GM12878 (cell line): ENCODE results near the gene ERCC2. TPM values are rescaled to one million over a fixed set of nuclear protein-coding genes. Genes with fewer than 3 reads are reported as not detected.

Experiments
- ATAC-seq: fragments of 200-7000 bp; cut with Tn5 transposase; 3 replicates; pipeline ENCODE4 v1.9.1; 2020; ENCODE audit warnings: mild to moderate bottlenecking, moderate library complexity
- BruUV-seq: library from RNA; stranded (reverse); fragments of 400-500 nt; replicated peaks from 2 replicates; lab custom pipeline; 2021; lab: Mats Ljungman, UMichigan
- CTCF ChIA-PET: fragments of 300-600 bp; sonication (Branson Sonifier 250); formaldehyde crosslinking; extraction: SDS; loops from one replicate; lab custom pipeline; 2021; ENCODE audit warnings: inconsistent platforms; lab: Yijun Ruan, JAX
- POLR2A ChIA-PET: fragments of 350-600 bp; formaldehyde crosslinking; extraction: SDS; loops from one replicate; lab custom pipeline; 2021; ENCODE audit warnings: inconsistent platforms; lab: Charles Lee
- RAD21 ChIA-PET: fragments of 300-600 bp; sonication (Branson Sonifier 250); formaldehyde crosslinking; loops from one replicate; lab custom pipeline; 2023; ENCODE audit warnings: antibody characterized with exemption; ENCODE audit not compliant: unreplicated experiment; lab: Charles Lee
- SMC1A ChIA-PET: fragments of 300-600 bp; sonication (Branson Sonifier 250); formaldehyde crosslinking; loops from one replicate; lab custom pipeline; 2023; ENCODE audit not compliant: unreplicated experiment, uncharacterized antibody; lab: Charles Lee
- DNase-seq: peaks from one replicate; pipeline ENCODE4 v3.0.0-alpha.2; 2011; ENCODE audit warnings: low read depth, low spot score
- FAIRE-seq: peaks from 3 replicates; lab custom pipeline; 2011; peaks lifted over from hg19 to GRCh38; lab: Jason Lieb, UNC
- H2AFZ ChIP-seq: 2 replicates; pipeline ENCODE4 v1.6.0; 2011; ENCODE audit warnings: low read depth, low read length, control low read depth; ENCODE audit not compliant: control insufficient read depth
- H3K27ac ChIP-seq: 2 replicates; pipeline ENCODE4 v1.5.1; 2011; ENCODE audit warnings: control low read depth; ENCODE audit not compliant: control insufficient read depth, insufficient read depth
- H3K27me3 ChIP-seq, 2 experiments: replicated peaks in 1 of 2; 2 replicates each; pipeline versions ENCODE4 v1.6.0 to v1.6.1; 2011; ENCODE audit warnings: low read length in 1 of 2; ENCODE audit not compliant: control insufficient read depth in 2 of 2, insufficient read depth in 2 of 2
- H3K36me3 ChIP-seq, 2 experiments: 2 replicates each; pipeline ENCODE4 v1.5.1; 2011; ENCODE audit warnings: low read length in 1 of 2; ENCODE audit not compliant: control insufficient read depth in 2 of 2, insufficient read depth in 2 of 2
- H3K4me1 ChIP-seq: 2 replicates; pipeline ENCODE4 v1.6.1; 2011; ENCODE audit warnings: mild to moderate bottlenecking, low read length, moderate library complexity, mixed read lengths; ENCODE audit not compliant: control insufficient read depth, insufficient read depth
- H3K4me2 ChIP-seq: 2 replicates; pipeline ENCODE4 v1.6.0; 2011; ENCODE audit warnings: control low read depth; ENCODE audit not compliant: control insufficient read depth, insufficient read depth
- H3K4me3 ChIP-seq: fragments of 200-600 bp; sonication (generic); 2 replicates; pipeline ENCODE4 v1.5.1; 2016
- H3K79me2 ChIP-seq: 2 replicates; pipeline ENCODE4 v1.6.0; 2011; ENCODE audit warnings: low read length; ENCODE audit not compliant: control insufficient read depth, insufficient read depth
- H3K9ac ChIP-seq: 2 replicates; pipeline ENCODE4 v1.8.0; 2011; ENCODE audit warnings: low read length, control low read depth, mixed read lengths; ENCODE audit not compliant: control insufficient read depth, insufficient read depth
- H3K9me3 ChIP-seq: replicated peaks from 3 replicates; pipeline ENCODE4 v1.5.1; 2011; ENCODE audit warnings: mild to moderate bottlenecking, low read length; ENCODE audit not compliant: control insufficient read depth, insufficient read depth
- H4K20me1 ChIP-seq: 2 replicates; pipeline ENCODE4 v1.6.0; 2011; ENCODE audit not compliant: control insufficient read depth, insufficient read depth
- FOS ChIP-seq: IDR thresholded peaks from 3 replicates; pipeline ENCODE4 v1.6.1; 2011; ENCODE audit warnings: borderline replicate concordance; ENCODE audit not compliant: insufficient read length; ENCODE audit errors: extremely low read depth
- NFYB ChIP-seq: IDR thresholded peaks from 2 replicates; pipeline ENCODE4 v1.6.1; 2011; ENCODE audit warnings: low read depth, mild to moderate bottlenecking, low read length, improper control_type of control experiment, moderate library complexity; ENCODE audit not compliant: insufficient read depth
- PML ChIP-seq: IDR thresholded peaks from 2 replicates; pipeline ENCODE4 v1.6.1; 2012; ENCODE audit warnings: low read length, inconsistent platforms
- POLR2A ChIP-seq: IDR thresholded peaks from 2 replicates; pipeline ENCODE4 v1.6.1; 2011; ENCODE audit warnings: low read depth, mild to moderate bottlenecking, low read length
- POLR2AphosphoS2 ChIP-seq: IDR thresholded peaks from 2 replicates; pipeline ENCODE4 v1.6.1; 2011; ENCODE audit warnings: low read depth, mild to moderate bottlenecking, low read length, improper control_type of control experiment, moderate library complexity
- SMC3 ChIP-seq: IDR thresholded peaks from 2 replicates; pipeline ENCODE4 v1.6.1; 2011; ENCODE audit warnings: low read length, improper control_type of control experiment, borderline replicate concordance
- ZNF24 ChIP-seq: fragments of 450-650 bp; IDR thresholded peaks from 2 replicates; pipeline ENCODE4 v1.6.1; 2017; ENCODE audit warnings: antibody characterized with exemption, mild to moderate bottlenecking
- WGBS: methylation state at CpG from one replicate; pipeline ENCODE4 v1.1.6; 2016; ENCODE audit warnings: low lambda C conversion rate; ENCODE audit not compliant: insufficient replicate concordance, insufficient coverage; ENCODE audit errors: missing lambda C conversion rate; 5-methylcytosine and 5-hydroxymethylcytosine counted together
- in situ Hi-C: fragments of 300-500 bp; cut with MboI; formaldehyde crosslinking; loops from 9 replicates; pipeline ENCODE4 v1.14.3; 2018; ENCODE audit warnings: mixed read lengths
- intact Hi-C: fragments of 100-400 bp; cut with micrococcal nuclease; formaldehyde crosslinking; loops from one replicate; pipeline ENCODE4 v1.14.2; 2022; ENCODE audit not compliant: unreplicated experiment
- polyA plus RNA-seq, 11 experiments: library from polyadenylated mRNA; depleted of rRNA in 4 of 11; unstranded in 6 of 11; stranded (reverse) in 5 of 11; fragments of >200 nt; fragmentation: Nextera tagmentation in 4 of 11; fragmentation: Illumina TruSeq in 1 of 11; extraction: Ambion mirVana in 4 of 11; extraction: Trizol in 1 of 11; gene quantifications; 1 replicate in 1 of 11; 2 replicates in 10 of 11; pipeline versions ENCODE4 v1.2.1 to v1.2.3, GENCODE V29; 2011 to 2016; ENCODE audit warnings: inconsistent platforms in 2 of 11, missing spikeins in 2 of 11, low read depth in 1 of 11
- total RNA-seq, 4 experiments: library from RNA; depleted of rRNA in 3 of 4; stranded (reverse); fragments of >200 nt in 3 of 4; fragmentation: Illumina TruSeq in 1 of 4; extraction: Trizol in 1 of 4; gene quantifications; 2 replicates each; pipeline versions ENCODE4 v1.2.1 to v1.2.3, GENCODE V29; 2013 to 2021

Gene ERCC2
- total and polyA plus RNA-seq, 10 of the 15 experiments (the other 5 are each of a cell fraction or from before 2014, with no cell fraction given), result 1.3 to 40.1 (median 15.6) TPM

GRCh38 chr19:45305007-45305406 is 65.4 kb downstream of the ERCC2 start:
- 72% methylated on average over 4 of the region's 4 CpGs for WGBS
- H3K4me3 ChIP-seq, result no peak overlapping the region
- no peak overlapping the region for H3K27ac ChIP-seq
- no peaks in the 10 kb centered on the region; the same call in 2 of the 3 replicates for H3K9me3 ChIP-seq
- no peak overlapping the region for H3K4me2 ChIP-seq
- H3K79me2 ChIP-seq, result no peaks in the 10 kb centered on the region
- FAIRE-seq (no peak), DNase-seq (no peak), ATAC-seq (peak; percentile 25)
- TF ChIP-seq PML (0 out of 2 replicates have a peak, but pooled peaks have one; percentile 26), FOS (no peak)
- no TSS peak for BruUV-seq
- intact Hi-C loops, result no loop called here
- no peak overlapping the region for H2AFZ ChIP-seq
- ChIA-PET SMC1A (no interaction called here), CTCF (interaction anchor here (0.5 kb wide), 1 partner anchor 436 kb away, joined by 3 read pairs; no protein-coding TSS in a partner anchor), POLR2A (no interaction called here), RAD21 (no interaction called here)
- in situ Hi-C loops, result no loop called here
- no peaks in the 10 kb centered on the region for H4K20me1 ChIP-seq
- H3K27me3 ChIP-seq, result no peaks in the 10 kb centered on the region
- no peaks in the 10 kb centered on the region for H3K4me1 ChIP-seq
- H3K36me3 ChIP-seq, result no peaks in the 10 kb centered on the region
- H3K9ac ChIP-seq, result no peak overlapping the region

GRCh38 chr19:45304141-45304926 is 66.0 kb downstream of the ERCC2 start:
- Histone ChIP-seq H3K27ac (no peak overlapping the region), H3K36me3 (no peaks in the 10 kb centered on the region; a peak in 1 of 4 replicates), H3K4me3 (no peak overlapping the region), H3K79me2 (no peaks in the 10 kb centered on the region), H3K9ac (no peak overlapping the region), H2AFZ (no peak overlapping the region), H3K9me3 (no peaks in the 10 kb centered on the region; the same call in 2 of the 3 replicates), H3K4me2 (no peak overlapping the region), H4K20me1 (no peaks in the 10 kb centered on the region), H3K4me1 (no peaks in the 10 kb centered on the region), H3K27me3 (no peaks in the 10 kb centered on the region)
- ChIA-PET SMC1A (no interaction called here), CTCF (no interaction called here), RAD21 (no interaction called here), POLR2A (no interaction called here)
- 38% methylated on average over 4 of the region's 4 CpGs for WGBS
- no peak for ATAC-seq
- no peak for DNase-seq
- FAIRE-seq, result no peak
- TF ChIP-seq NFYB, result 0 out of 2 replicates have a peak, but pooled peaks have one; percentile 47
- no peak for TF ChIP-seq SMC3
- TF ChIP-seq POLR2A, result peak; percentile 36; the same call in 1 of the 2 replicates
- 0 out of 2 replicates have a peak, but pooled peaks have one; percentile 41 for TF ChIP-seq POLR2AphosphoS2
- TF ChIP-seq ZNF24, result no peak
- in situ Hi-C loops (no loop called here), intact Hi-C loops (no loop called here)
- TSS peak; percentile 54 for BruUV-seq
